ENCODE results near the gene EI24.
"Not testable (repeated sequence)": the region's sequence is repeated elsewhere in the genome, so short reads cannot be mapped to it uniquely, and the experiment has no call there.

The EI24 gene

GRCh38 chr11:125554038-125554437 lies 15.2 kb upstream of the EI24 start:
- FAIRE-seq (no peak), DNase-seq (ENCODE audit: insufficient read length) (no peak)
- TF ChIP-seq TAF1 (IDR thresholded peaks at IDR 0.05; ENCODE audit: borderline replicate concordance, low read depth, low read length), result no peak
- TF ChIP-seq POLR2A (IDR thresholded peaks at IDR 0.05; ENCODE audit: low read depth, low read length), result no peak
- no peak for TF ChIP-seq POLR2AphosphoS5 (IDR thresholded peaks at IDR 0.05; ENCODE audit: low read depth, low read length)

- DNase-seq (ENCODE audit: insufficient read length), result no peak
- no peak for FAIRE-seq
- TF ChIP-seq TAF1 (IDR thresholded peaks at IDR 0.05; ENCODE audit: borderline replicate concordance, low read depth, low read length), result no peak
These were observed 9.4 kb upstream of the EI24 start for GRCh38 chr11:125559888-125560287.

GRCh38 chr11:125561924-125562323 lies 7.4 kb upstream of the EI24 start:
- no peak for DNase-seq (ENCODE audit: insufficient read length)
- no peak for FAIRE-seq
- TF ChIP-seq POLR2AphosphoS5 (IDR thresholded peaks at IDR 0.05; ENCODE audit: low read depth, low read length) (no peak), POLR2A (IDR thresholded peaks at IDR 0.05; ENCODE audit: low read depth, low read length) (no peak), TAF1 (IDR thresholded peaks at IDR 0.05; ENCODE audit: borderline replicate concordance, low read depth, low read length) (no peak)

- no peak for FAIRE-seq
- TF ChIP-seq TAF1 (IDR thresholded peaks at IDR 0.05; ENCODE audit: borderline replicate concordance, low read depth, low read length), result no peak
- TF ChIP-seq POLR2AphosphoS5 (IDR thresholded peaks at IDR 0.05; ENCODE audit: low read depth, low read length), result no peak
- TF ChIP-seq POLR2A (IDR thresholded peaks at IDR 0.05; ENCODE audit: low read depth, low read length), result no peak
- no peak for DNase-seq (ENCODE audit: insufficient read length)
These were observed 6.8 kb upstream of the EI24 start for GRCh38 chr11:125562430-125562829.

GRCh38 chr11:125564357-125564756 lies 4.9 kb upstream of the EI24 start:
- FAIRE-seq (no peak), DNase-seq (ENCODE audit: insufficient read length) (no peak)
- TF ChIP-seq POLR2AphosphoS5 (IDR thresholded peaks at IDR 0.05; ENCODE audit: low read depth, low read length), result no peak
- TF ChIP-seq TAF1 (IDR thresholded peaks at IDR 0.05; ENCODE audit: borderline replicate concordance, low read depth, low read length), result no peak
- no peak for TF ChIP-seq POLR2A (IDR thresholded peaks at IDR 0.05; ENCODE audit: low read depth, low read length)

GRCh38 chr11:125566235-125566634 lies 3.0 kb upstream of the EI24 start:
- no peak for TF ChIP-seq TAF1 (IDR thresholded peaks at IDR 0.05; ENCODE audit: borderline replicate concordance, low read depth, low read length)
- no peak for TF ChIP-seq POLR2A (IDR thresholded peaks at IDR 0.05; ENCODE audit: low read depth, low read length)
- TF ChIP-seq POLR2AphosphoS5 (IDR thresholded peaks at IDR 0.05; ENCODE audit: low read depth, low read length), result no peak
- FAIRE-seq (no peak), DNase-seq (ENCODE audit: insufficient read length) (no peak)

GRCh38 chr11:125569915-125570621 lies 791 bp downstream of the EI24 start:
- no peak for TF ChIP-seq POLR2AphosphoS5 (IDR thresholded peaks at IDR 0.05; ENCODE audit: low read depth, low read length)
- TF ChIP-seq TAF1 (IDR thresholded peaks at IDR 0.05; ENCODE audit: borderline replicate concordance, low read depth, low read length), result no peak
- no peak for TF ChIP-seq POLR2A (IDR thresholded peaks at IDR 0.05; ENCODE audit: low read depth, low read length)
- DNase-seq (ENCODE audit: insufficient read length), result peak; percentile 8
- no peak for FAIRE-seq

- no peak for TF ChIP-seq POLR2A (IDR thresholded peaks at IDR 0.05; ENCODE audit: low read depth, low read length)
- no peak for TF ChIP-seq TAF1 (IDR thresholded peaks at IDR 0.05; ENCODE audit: borderline replicate concordance, low read depth, low read length)
- TF ChIP-seq POLR2AphosphoS5 (IDR thresholded peaks at IDR 0.05; ENCODE audit: low read depth, low read length), result no peak
- DNase-seq (ENCODE audit: insufficient read length) (no peak), FAIRE-seq (no peak)
These were observed 1.7 kb downstream of the EI24 start for GRCh38 chr11:125570952-125571351.

GRCh38 chr11:125572916-125573315 lies 3.6 kb downstream of the EI24 start:
- TF ChIP-seq TAF1 (IDR thresholded peaks at IDR 0.05; ENCODE audit: borderline replicate concordance, low read depth, low read length) (no peak), POLR2A (IDR thresholded peaks at IDR 0.05; ENCODE audit: low read depth, low read length) (no peak), POLR2AphosphoS5 (IDR thresholded peaks at IDR 0.05; ENCODE audit: low read depth, low read length) (no peak)
- FAIRE-seq (no peak), DNase-seq (ENCODE audit: insufficient read length) (no peak)

GRCh38 chr11:125577181-125577580 lies 7.9 kb downstream of the EI24 start:
- DNase-seq (ENCODE audit: insufficient read length); FAIRE-seq: not testable (repeated sequence)

- DNase-seq (ENCODE audit: insufficient read length) (no peak), FAIRE-seq (no peak)
- TF ChIP-seq TAF1 (IDR thresholded peaks at IDR 0.05; ENCODE audit: borderline replicate concordance, low read depth, low read length) (no peak), POLR2AphosphoS5 (IDR thresholded peaks at IDR 0.05; ENCODE audit: low read depth, low read length) (no peak), POLR2A (IDR thresholded peaks at IDR 0.05; ENCODE audit: low read depth, low read length) (no peak)
These were observed 9.5 kb downstream of the EI24 start for GRCh38 chr11:125578783-125579182.

GRCh38 chr11:125579811-125580210 lies 10.5 kb downstream of the EI24 start:
- DNase-seq (ENCODE audit: insufficient read length), result no peak
- TF ChIP-seq TAF1 (IDR thresholded peaks at IDR 0.05; ENCODE audit: borderline replicate concordance, low read depth, low read length) (no peak), POLR2AphosphoS5 (IDR thresholded peaks at IDR 0.05; ENCODE audit: low read depth, low read length) (no peak), POLR2A (IDR thresholded peaks at IDR 0.05; ENCODE audit: low read depth, low read length) (no peak)
- no peak for FAIRE-seq

- DNase-seq (ENCODE audit: insufficient read length) (no peak), FAIRE-seq (no peak)
- TF ChIP-seq POLR2AphosphoS5 (IDR thresholded peaks at IDR 0.05; ENCODE audit: low read depth, low read length) (no peak), POLR2A (IDR thresholded peaks at IDR 0.05; ENCODE audit: low read depth, low read length) (no peak), TAF1 (IDR thresholded peaks at IDR 0.05; ENCODE audit: borderline replicate concordance, low read depth, low read length) (no peak)
These were observed 14.2 kb downstream of the EI24 start for GRCh38 chr11:125583496-125583895.
